Neutrophil (primary cell): ENCODE measurements around the gene CD7.
A peak's percentile ranks its signal among the peaks of the same experiment; 100 is the strongest.

ENCODE experiments used
- H3K27ac ChIP-seq: fragments of 200-600 bp; sonication (generic); 2 replicates; pipeline ENCODE4 v1.5.1; 2016; ENCODE audit warnings: mild to moderate bottlenecking, moderate library complexity
- H3K27me3 ChIP-seq: fragments of 200-600 bp; sonication (generic); 2 replicates; pipeline ENCODE4 v1.6.0; 2016; ENCODE audit warnings: mild to moderate bottlenecking
- H3K36me3 ChIP-seq: fragments of 200-600 bp; sonication (generic); 2 replicates; pipeline ENCODE4 v1.5.1; 2017
- H3K4me1 ChIP-seq, 2 experiments: fragments of 200-600 bp in 1 of 2; sonication (generic) in 1 of 2; 1 replicate in 1 of 2; 2 replicates in 1 of 2; pipeline versions ENCODE4 v1.5.1 to v1.6.1; 2013 to 2016; ENCODE audit warnings: low read depth in 1 of 2, low read length in 1 of 2, mild to moderate bottlenecking in 1 of 2, moderate library complexity in 1 of 2; ENCODE audit not compliant: control insufficient read depth in 1 of 2, insufficient read depth in 1 of 2
- H3K4me3 ChIP-seq, 2 experiments: fragments of 200-600 bp in 1 of 2; sonication (generic) in 1 of 2; 1 replicate in 1 of 2; 2 replicates in 1 of 2; pipeline ENCODE4 v1.5.1; 2013 to 2016; ENCODE audit warnings: low read depth in 1 of 2, low read length in 1 of 2, mild to moderate bottlenecking in 1 of 2, moderate library complexity in 1 of 2
- H3K9me3 ChIP-seq: fragments of 200-600 bp; sonication (generic); 2 replicates; pipeline ENCODE4 v1.5.1; 2016
- TF ChIP-seq, protein P1 (sequence below): fragments of 200-600 bp; sonication (generic); IDR thresholded peaks from 2 replicates; pipeline ENCODE4 v1.5.1; 2016; ENCODE audit warnings: antibody characterized with exemption

Gene CD7

DNA sequence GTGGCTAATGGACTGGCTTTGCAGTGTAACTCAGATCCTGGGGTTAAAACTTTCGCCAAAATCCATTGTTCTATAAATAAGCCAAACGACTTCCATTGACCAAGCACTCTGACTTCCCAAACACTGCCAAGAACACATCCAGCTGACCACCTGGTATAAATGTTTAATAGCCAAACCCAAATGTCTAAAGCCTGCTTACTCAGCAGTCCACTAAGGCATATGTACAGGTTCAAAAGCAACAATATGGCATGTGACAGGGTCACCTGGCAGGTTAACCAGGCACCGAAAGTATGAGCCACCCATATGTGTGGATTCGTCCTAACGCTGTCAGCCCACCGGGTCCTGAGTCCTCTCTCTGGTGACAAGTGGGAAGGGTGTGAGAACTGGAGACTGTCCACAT is 46.0 kb downstream of the CD7 start:
- H3K9me3 ChIP-seq, result no peaks in the 10 kb centered on the region
- H3K36me3 ChIP-seq, result peaks cover 54% of the 10 kb centered on the region
- no peaks in the 10 kb centered on the region for H3K27me3 ChIP-seq
- H3K27ac ChIP-seq, result peak overlapping the region; percentile 100
- H3K4me1 ChIP-seq, result peaks cover 67 to 72% of the 10 kb centered on the region in 2 experiments
- TF ChIP-seq, protein P1, sequence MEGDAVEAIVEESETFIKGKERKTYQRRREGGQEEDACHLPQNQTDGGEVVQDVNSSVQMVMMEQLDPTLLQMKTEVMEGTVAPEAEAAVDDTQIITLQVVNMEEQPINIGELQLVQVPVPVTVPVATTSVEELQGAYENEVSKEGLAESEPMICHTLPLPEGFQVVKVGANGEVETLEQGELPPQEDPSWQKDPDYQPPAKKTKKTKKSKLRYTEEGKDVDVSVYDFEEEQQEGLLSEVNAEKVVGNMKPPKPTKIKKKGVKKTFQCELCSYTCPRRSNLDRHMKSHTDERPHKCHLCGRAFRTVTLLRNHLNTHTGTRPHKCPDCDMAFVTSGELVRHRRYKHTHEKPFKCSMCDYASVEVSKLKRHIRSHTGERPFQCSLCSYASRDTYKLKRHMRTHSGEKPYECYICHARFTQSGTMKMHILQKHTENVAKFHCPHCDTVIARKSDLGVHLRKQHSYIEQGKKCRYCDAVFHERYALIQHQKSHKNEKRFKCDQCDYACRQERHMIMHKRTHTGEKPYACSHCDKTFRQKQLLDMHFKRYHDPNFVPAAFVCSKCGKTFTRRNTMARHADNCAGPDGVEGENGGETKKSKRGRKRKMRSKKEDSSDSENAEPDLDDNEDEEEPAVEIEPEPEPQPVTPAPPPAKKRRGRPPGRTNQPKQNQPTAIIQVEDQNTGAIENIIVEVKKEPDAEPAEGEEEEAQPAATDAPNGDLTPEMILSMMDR, result no peak
- peak overlapping the region; percentile 78 to 99 for H3K4me3 ChIP-seq

DNA sequence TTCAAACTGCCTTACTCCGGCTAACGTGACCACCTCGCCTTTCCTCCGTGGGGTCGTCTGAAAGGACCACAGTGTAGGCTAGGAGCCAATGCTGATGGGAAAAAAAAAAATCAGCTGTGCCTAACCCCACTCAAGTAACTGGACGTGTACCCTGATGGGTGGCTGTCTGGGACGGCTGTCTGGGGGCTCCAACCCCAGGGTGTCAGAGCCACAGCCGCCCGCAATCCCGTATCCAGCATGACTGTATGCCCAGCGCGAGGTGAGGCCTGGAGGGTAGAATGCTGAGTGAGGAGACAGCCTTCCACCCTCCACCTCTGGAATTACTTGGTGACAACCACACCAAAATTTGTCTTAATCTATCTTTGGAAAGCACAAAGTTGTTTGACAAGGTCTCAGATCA is 46.8 kb downstream of the CD7 start:
- H3K4me1 ChIP-seq, result peaks cover 64 to 72% of the 10 kb centered on the region in 2 experiments
- no peaks in the 10 kb centered on the region for H3K27me3 ChIP-seq
- no peaks in the 10 kb centered on the region for H3K9me3 ChIP-seq
- H3K36me3 ChIP-seq, result peaks cover 61% of the 10 kb centered on the region
- H3K27ac ChIP-seq, result peak overlapping the region; percentile 100
- TF ChIP-seq, protein P1, result no peak
- H3K4me3 ChIP-seq, result no peak overlapping the region

- Histone ChIP-seq H3K36me3 (peaks cover 68% of the 10 kb centered on the region), H3K4me3 (no peak overlapping the region), H3K27me3 (no peaks in the 10 kb centered on the region), H3K4me1 (peaks cover 58 to 66% of the 10 kb centered on the region in 2 experiments), H3K27ac (peak overlapping the region; percentile 100), H3K9me3 (no peaks in the 10 kb centered on the region)
- TF ChIP-seq, protein P1, result no peak
Observed at GRCh38 chr17:82269882-82270500, 47.4 kb downstream of the CD7 start.

- Histone ChIP-seq H3K4me3 (no peak overlapping the region), H3K27me3 (no peaks in the 10 kb centered on the region), H3K4me1 (peaks cover 52 to 59% of the 10 kb centered on the region in 2 experiments), H3K9me3 (no peaks in the 10 kb centered on the region), H3K27ac (peak overlapping the region; percentile 100), H3K36me3 (peaks cover 75% of the 10 kb centered on the region)
- TF ChIP-seq, protein P1, result no peak
Observed at GRCh38 chr17:82269138-82269881, 48.1 kb downstream of the CD7 start.

DNA sequence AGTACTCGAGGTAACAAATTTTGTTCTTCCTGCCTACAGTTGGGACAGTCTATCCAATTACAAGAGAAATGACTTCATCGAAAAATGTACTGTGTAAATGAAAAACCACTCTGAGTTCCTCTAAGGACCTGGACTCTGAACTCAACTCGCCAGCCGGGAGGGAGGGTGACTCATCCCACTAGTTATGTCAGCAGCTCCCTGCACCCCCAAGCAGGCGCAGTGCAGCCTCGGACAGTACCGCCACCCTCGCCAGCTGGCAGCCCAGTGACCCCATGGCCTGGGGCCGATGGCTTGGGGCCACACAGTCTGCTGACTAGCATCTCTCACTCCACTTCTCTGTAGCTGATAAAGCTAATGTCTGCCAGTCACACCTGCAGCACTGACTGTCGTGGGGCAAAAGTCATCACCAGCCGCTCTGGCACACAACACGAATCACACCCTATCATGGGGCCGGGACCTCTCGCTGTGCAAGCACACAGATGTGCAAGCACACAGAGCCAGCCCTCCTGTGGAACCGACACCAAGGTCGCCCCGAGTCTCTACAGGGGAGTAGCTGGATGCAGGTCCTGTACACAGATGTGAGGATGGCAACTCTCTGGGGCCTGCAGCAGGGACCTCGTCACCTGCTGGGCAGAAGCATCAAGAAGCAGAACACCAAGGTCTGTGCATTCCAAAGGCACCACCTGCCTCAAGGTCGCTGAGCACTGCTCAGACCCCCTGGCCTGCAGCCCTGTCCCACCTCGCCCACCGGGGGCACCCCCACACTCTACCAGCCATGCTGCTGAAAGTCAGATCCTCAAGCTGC is 49.6 kb downstream of the CD7 start:
- Histone ChIP-seq H3K27me3 (no peaks in the 10 kb centered on the region), H3K4me1 (peaks cover 45 to 52% of the 10 kb centered on the region in 2 experiments), H3K36me3 (peaks cover 90% of the 10 kb centered on the region), H3K4me3 (no peak overlapping the region), H3K9me3 (no peaks in the 10 kb centered on the region), H3K27ac (peak overlapping the region; percentile 55)
- TF ChIP-seq, protein P1, result no peak
